ENCODE measurements around the gene GATA6.

DNA sequence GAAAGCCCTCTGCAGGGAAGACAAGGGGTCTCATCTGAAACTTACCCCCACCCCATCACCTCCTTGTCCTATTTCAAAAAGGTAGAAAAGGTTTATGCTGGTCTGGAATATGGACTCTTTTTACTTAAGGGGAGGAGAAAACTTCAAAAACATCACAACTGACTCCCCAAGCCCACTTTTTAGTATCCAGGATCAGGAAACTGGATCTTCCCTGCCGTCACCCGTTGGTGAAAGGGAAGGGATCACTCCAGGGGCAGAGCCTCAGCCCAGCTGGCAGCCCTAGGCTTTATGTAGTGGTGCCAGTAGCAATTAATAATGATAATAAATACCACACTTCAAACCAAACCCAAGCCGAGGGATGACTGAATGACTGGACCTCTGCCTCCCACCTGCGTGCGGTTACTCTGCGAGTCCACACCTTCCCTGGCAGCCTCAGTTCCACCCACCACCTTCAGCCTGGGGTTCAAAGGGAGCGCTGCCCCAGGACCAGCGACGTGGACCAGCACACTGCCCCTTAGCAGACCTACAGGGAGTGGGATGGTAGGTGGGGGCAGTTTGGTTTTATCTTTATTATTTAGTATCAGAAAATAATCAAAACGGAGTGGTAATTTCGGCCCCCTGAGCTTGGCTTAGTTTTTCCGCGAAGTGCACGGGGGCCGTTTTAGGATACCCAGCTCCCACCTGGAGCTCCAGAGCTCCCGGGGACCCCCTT is 4.9 kb upstream of the GATA6 start:
- TF ChIP-seq, protein P1, sequence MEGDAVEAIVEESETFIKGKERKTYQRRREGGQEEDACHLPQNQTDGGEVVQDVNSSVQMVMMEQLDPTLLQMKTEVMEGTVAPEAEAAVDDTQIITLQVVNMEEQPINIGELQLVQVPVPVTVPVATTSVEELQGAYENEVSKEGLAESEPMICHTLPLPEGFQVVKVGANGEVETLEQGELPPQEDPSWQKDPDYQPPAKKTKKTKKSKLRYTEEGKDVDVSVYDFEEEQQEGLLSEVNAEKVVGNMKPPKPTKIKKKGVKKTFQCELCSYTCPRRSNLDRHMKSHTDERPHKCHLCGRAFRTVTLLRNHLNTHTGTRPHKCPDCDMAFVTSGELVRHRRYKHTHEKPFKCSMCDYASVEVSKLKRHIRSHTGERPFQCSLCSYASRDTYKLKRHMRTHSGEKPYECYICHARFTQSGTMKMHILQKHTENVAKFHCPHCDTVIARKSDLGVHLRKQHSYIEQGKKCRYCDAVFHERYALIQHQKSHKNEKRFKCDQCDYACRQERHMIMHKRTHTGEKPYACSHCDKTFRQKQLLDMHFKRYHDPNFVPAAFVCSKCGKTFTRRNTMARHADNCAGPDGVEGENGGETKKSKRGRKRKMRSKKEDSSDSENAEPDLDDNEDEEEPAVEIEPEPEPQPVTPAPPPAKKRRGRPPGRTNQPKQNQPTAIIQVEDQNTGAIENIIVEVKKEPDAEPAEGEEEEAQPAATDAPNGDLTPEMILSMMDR (IDR thresholded peaks at IDR 0.05; ENCODE audit: insufficient read depth, low read length, poor library complexity, severe bottlenecking): no peak
- TF ChIP-seq EZH2phosphoT487 (conservative IDR thresholded peaks at IDR 0.05; ENCODE audit: low read length): no peak
